ENCODE data around the gene LETM1. TPM values are rescaled to one million over a fixed set of nuclear protein-coding genes. Genes with fewer than 3 reads are reported as not detected.
"Not testable (repeated sequence)": the region's sequence is repeated elsewhere in the genome, so short reads cannot be mapped to it uniquely, and the experiment has no call there.

LETM1 gene
- total RNA-seq, 6 donors from 2014 or later, result 31.4 to 98.5 (median 47.8) TPM

DNA sequence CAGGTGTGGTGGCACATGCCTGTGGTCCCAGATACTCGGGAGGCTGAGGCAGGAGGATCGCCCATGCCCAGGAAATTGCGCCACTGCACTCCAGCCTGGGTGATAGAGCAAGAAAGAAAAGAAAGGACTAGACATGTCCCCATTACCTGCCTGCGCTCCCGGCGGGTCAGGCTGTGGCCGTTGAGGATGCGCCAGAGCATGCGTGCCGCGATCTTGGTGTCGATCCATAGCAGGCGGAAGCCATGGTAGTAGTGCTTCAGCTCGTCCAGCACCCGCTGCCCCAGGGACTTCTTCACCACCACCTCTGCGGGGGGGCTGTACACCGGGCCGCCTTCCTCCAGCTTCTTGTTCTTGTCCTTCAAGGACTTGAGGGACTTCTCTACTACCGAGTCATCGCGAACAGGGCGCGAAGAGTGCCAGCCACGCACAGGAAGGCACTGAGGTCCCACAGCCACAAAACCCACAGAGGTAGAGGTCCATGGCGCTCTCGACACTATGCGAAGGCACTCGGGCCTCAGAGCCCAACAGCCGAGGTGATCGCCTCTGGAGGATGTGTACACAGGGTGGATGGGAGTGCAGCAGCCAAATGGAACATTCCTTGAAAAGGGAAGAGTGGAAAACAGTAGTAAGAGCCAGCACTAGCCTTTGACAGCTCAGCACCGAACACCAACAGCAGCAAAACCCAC is 14.6 kb downstream of the LETM1 start:
- DNase-seq, result peak; percentile 35 to 78
- no peak for ATAC-seq (ENCODE audit: low FRiP score in 2 of 2)

DNA sequence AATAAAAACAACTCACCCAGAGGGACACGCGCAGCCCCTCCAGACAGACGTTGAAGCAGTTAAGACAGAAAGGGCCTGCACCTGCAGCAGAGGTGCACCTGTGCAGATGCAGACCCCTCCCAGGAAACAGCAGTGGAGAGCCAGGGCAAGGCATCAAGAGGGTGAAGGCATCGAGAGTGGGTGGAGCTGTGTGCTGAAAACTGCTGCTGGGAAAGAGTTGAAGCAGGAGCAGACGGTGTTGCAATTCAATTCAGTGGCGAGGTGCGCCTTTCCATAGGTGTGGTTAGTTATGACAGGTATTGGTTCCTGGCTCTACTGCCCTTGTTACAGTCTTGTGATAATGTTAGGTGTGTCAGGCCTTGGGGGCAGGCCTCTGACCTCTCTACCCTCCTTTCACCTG is 16.7 kb downstream of the LETM1 start:
- TF ChIP-seq POLR2AphosphoS5 (IDR thresholded peaks at IDR 0.05) (no peak), POLR2A (IDR thresholded peaks at IDR 0.05) (no peak), EP300 (IDR thresholded peaks at IDR 0.05) (peak in 1 of 4 donors; percentile 5), CTCF (IDR thresholded peaks at IDR 0.05) (no peak)
- H3K4me1 ChIP-seq, result peaks cover 0 to 14% (median 3%) of the 10 kb centered on the region in 4 donors
- DNase-seq (peak in 1 of 2 donors; percentile 74), ATAC-seq (ENCODE audit: low FRiP score in 2 of 2) (peak in 1 of 2 donors; percentile 17)
- no peaks in the 10 kb centered on the region for H3K9me3 ChIP-seq
- H3K27me3 ChIP-seq, result no peaks in the 10 kb centered on the region
- 76 to 79% methylated on average over 7 of the region's 7 CpGs for WGBS, 2 donors
- H3K36me3 ChIP-seq, result peaks cover 17 to 90% (median 72%) of the 10 kb centered on the region in 4 donors
- no peak overlapping the region for H3K4me3 ChIP-seq
- no peak overlapping the region for H3K27ac ChIP-seq

More for the DNA sequence above, 14.6 kb downstream of the LETM1 start:
- 82 to 87% methylated on average over 31 of the region's 31 CpGs for WGBS, 2 donors
- H3K27ac ChIP-seq, result peak overlapping the region in 1 of 4 donors; percentile 43
- H3K4me1 ChIP-seq, result peaks cover 0 to 14% (median 3%) of the 10 kb centered on the region in 4 donors
- H3K9me3 ChIP-seq, result no peaks in the 10 kb centered on the region
- peaks cover 10 to 84% (median 59%) of the 10 kb centered on the region in 4 donors for H3K36me3 ChIP-seq
- no peaks in the 10 kb centered on the region for H3K27me3 ChIP-seq
- no peak for TF ChIP-seq CTCF (IDR thresholded peaks at IDR 0.05)
- no peak overlapping the region for H3K4me3 ChIP-seq

- H3K27me3 ChIP-seq, result no peaks in the 10 kb centered on the region
- TF ChIP-seq CTCF (IDR thresholded peaks at IDR 0.05) (no peak), POLR2A (IDR thresholded peaks at IDR 0.05) (no peak), POLR2AphosphoS5 (IDR thresholded peaks at IDR 0.05) (no peak), EP300 (IDR thresholded peaks at IDR 0.05) (no peak)
- H3K27ac ChIP-seq, result no peak overlapping the region
- ATAC-seq (ENCODE audit: low FRiP score in 2 of 2), result no peak
- peaks cover 22 to 94% (median 80%) of the 10 kb centered on the region in 4 donors for H3K36me3 ChIP-seq
- H3K4me3 ChIP-seq, result no peak overlapping the region
- H3K9me3 ChIP-seq, result no peaks in the 10 kb centered on the region
- 95 to 96% methylated on average over 10 of the region's 10 CpGs for WGBS, 2 donors
- peaks cover 0 to 6% (median 3%) of the 10 kb centered on the region in 4 donors for H3K4me1 ChIP-seq
- no peak for DNase-seq
These were observed 18.9 kb downstream of the LETM1 start for GRCh38 chr4:1837069-1837468.

- no peaks in the 10 kb centered on the region for H3K27me3 ChIP-seq
- no peak for DNase-seq
- H3K4me1 ChIP-seq, result peaks cover 0 to 3% (median 1%) of the 10 kb centered on the region in 4 donors
- H3K36me3 ChIP-seq, result peaks cover 22 to 99% (median 84%) of the 10 kb centered on the region in 4 donors
- WGBS, 2 donors, result 95% methylated on average over 7 of the region's 7 CpGs
- H3K9me3 ChIP-seq, result no peaks in the 10 kb centered on the region
- no peak for TF ChIP-seq CTCF (IDR thresholded peaks at IDR 0.05)
- no peak for TF ChIP-seq EP300 (IDR thresholded peaks at IDR 0.05)
- no peak for TF ChIP-seq POLR2AphosphoS5 (IDR thresholded peaks at IDR 0.05)
- TF ChIP-seq POLR2A (IDR thresholded peaks at IDR 0.05), result no peak
- H3K4me3 ChIP-seq, result no peak overlapping the region
- ATAC-seq (ENCODE audit: low FRiP score in 2 of 2), result no peak
- H3K27ac ChIP-seq, result no peak overlapping the region
These were observed 19.3 kb downstream of the LETM1 start for GRCh38 chr4:1836650-1837049.

DNA sequence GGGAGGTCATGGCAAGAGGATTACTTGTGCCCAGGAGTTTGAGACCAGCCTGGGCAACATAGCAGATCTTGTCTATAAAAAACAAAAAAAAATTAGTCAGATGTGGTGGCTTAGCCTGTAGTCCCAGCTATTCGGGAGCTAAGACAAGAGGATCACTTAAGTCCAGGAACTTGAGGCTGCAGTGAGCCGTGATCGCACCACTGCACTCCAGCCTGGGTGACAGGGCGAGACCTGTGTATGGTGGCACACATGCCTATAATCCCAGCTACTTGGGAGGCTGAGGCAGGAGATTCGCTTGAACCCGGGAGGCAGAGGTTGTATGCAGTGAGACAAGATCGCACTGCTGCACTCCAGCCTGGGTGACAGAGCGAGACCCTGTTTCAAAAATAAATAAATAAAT is 20.1 kb downstream of the LETM1 start:
- not testable (repeated sequence) for H3K4me1 ChIP-seq; H3K4me3 ChIP-seq; H3K27ac ChIP-seq; H3K9me3 ChIP-seq; ATAC-seq (ENCODE audit: low FRiP score in 2 of 2); DNase-seq; H3K27me3 ChIP-seq
- 96 to 98% methylated on average over 8 of the region's 8 CpGs for WGBS, 2 donors
- peaks cover 22 to 99% (median 85%) of the 10 kb centered on the region in 4 donors for H3K36me3 ChIP-seq

Data from upper lobe of left lung (tissue), 6 donors.